Neural progenitor cell (in vitro differentiated cells): Measurements from ENCODE around the gene WDR48. TPM values are rescaled to one million over a fixed set of nuclear protein-coding genes. Genes with fewer than 3 reads are reported as not detected.

Source experiments
- DNase-seq: peaks from one replicate; pipeline ENCODE4 v3.0.0-alpha.2; 2016; ENCODE audit warnings: low spot score
- H2AFZ ChIP-seq: fragments of 200-600 bp; sonication (generic); replicated peaks from 2 replicates; pipeline ENCODE4 v1.6.1; 2016; ENCODE audit warnings: antibody characterized with exemption
- H3F3A ChIP-seq: fragments of 200-600 bp; sonication (generic); 2 replicates; pipeline ENCODE4 v1.6.1; 2016; ENCODE audit warnings: antibody characterized with exemption, low read depth
- H3K27ac ChIP-seq: fragments of 200-600 bp; sonication (generic); 2 replicates; pipeline ENCODE4 v1.5.1; 2016; ENCODE audit warnings: mild to moderate bottlenecking
- H3K27me3 ChIP-seq: fragments of 200-600 bp; sonication (generic); 2 replicates; pipeline ENCODE4 v1.6.1; 2016; ENCODE audit warnings: mild to moderate bottlenecking, moderate library complexity
- H3K36me3 ChIP-seq: fragments of 200-600 bp; sonication (generic); 2 replicates; pipeline ENCODE4 v1.5.1; 2016
- H3K4me1 ChIP-seq: fragments of 200-600 bp; sonication (generic); 2 replicates; pipeline ENCODE4 v1.6.1; 2016; ENCODE audit warnings: mixed run types
- H3K4me2 ChIP-seq: fragments of 200-600 bp; sonication (generic); 2 replicates; pipeline ENCODE4 v1.6.1; 2016
- H3K4me3 ChIP-seq: fragments of 200-600 bp; sonication (generic); 2 replicates; pipeline ENCODE4 v1.5.1; 2016
- H3K79me2 ChIP-seq: fragments of 200-600 bp; sonication (generic); 2 replicates; pipeline ENCODE4 v1.6.1; 2016; ENCODE audit warnings: low read depth
- H3K9ac ChIP-seq: fragments of 200-600 bp; sonication (generic); 2 replicates; pipeline ENCODE4 v1.6.1; 2016
- H3K9me3 ChIP-seq: fragments of 200-600 bp; sonication (generic); 2 replicates; pipeline ENCODE4 v1.5.1; 2016; ENCODE audit warnings: low read depth
- H4K20me1 ChIP-seq: fragments of 200-600 bp; sonication (generic); 2 replicates; pipeline ENCODE4 v1.6.1; 2016; ENCODE audit warnings: low read depth
- H3K27ac Mint-ChIP-seq: 3 replicates; pipeline ENCODE4 v1.8.0; 2021; ENCODE audit warnings: mixed read lengths
- H3K27me3 Mint-ChIP-seq: 2 replicates; pipeline ENCODE4 v1.8.0; 2022; ENCODE audit warnings: low read depth, mild to moderate bottlenecking, inconsistent platforms, moderate library complexity, mixed read lengths; ENCODE audit not compliant: insufficient read depth
- H3K36me3 Mint-ChIP-seq: 3 replicates; pipeline ENCODE4 v1.8.0; 2021; ENCODE audit warnings: mixed read lengths
- H3K4me1 Mint-ChIP-seq: 3 replicates; pipeline ENCODE4 v1.8.0; 2021; ENCODE audit warnings: mixed read lengths
- H3K4me3 Mint-ChIP-seq: 3 replicates; pipeline ENCODE4 v1.8.0; 2021; ENCODE audit warnings: mild to moderate bottlenecking, moderate library complexity, mixed read lengths
- H3K9me3 Mint-ChIP-seq: 3 replicates; pipeline ENCODE4 v1.8.0; 2020; ENCODE audit warnings: mixed read lengths
- CTCF ChIP-seq: fragments of 200-600 bp; sonication (generic); IDR thresholded peaks from 2 replicates; pipeline ENCODE4 v1.5.1; 2017; ENCODE audit warnings: antibody characterized with exemption, mild to moderate bottlenecking
- EZH2 ChIP-seq: fragments of 200-600 bp; sonication (generic); IDR thresholded peaks from 2 replicates; pipeline ENCODE4 v1.6.1; 2017; ENCODE audit warnings: antibody characterized with exemption, mild to moderate bottlenecking, moderate library complexity
- EZH2phosphoT487 ChIP-seq: fragments of 200-600 bp; sonication (generic); IDR thresholded peaks from 2 replicates; pipeline ENCODE4 v1.6.1; 2017; ENCODE audit warnings: antibody characterized with exemption
- total RNA-seq: library from RNA; depleted of rRNA; stranded (reverse); fragments of >200 nt; gene quantifications from 2 replicates; pipeline ENCODE4 v1.2.3, GENCODE V29; 2015; ENCODE audit warnings: low replicate concordance

The WDR48 gene
- total RNA-seq, 1 donor from 2014 or later = 127 TPM

GRCh38 chr3:39068556-39068955, 16.7 kb downstream of the WDR48 start:
- Histone ChIP-seq H3K4me1 (no peaks in the 10 kb centered on the region), H3K9me3 (no peaks in the 10 kb centered on the region), H3K27me3 (no peaks in the 10 kb centered on the region), H3K4me2 (no peak overlapping the region), H2AFZ (no peak overlapping the region), H3K27ac (no peak overlapping the region), H4K20me1 (peaks cover 14% of the 10 kb centered on the region), H3K4me3 (no peak overlapping the region), H3K36me3 (peaks cover 15% of the 10 kb centered on the region), H3K9ac (no peak overlapping the region), H3K79me2 (peaks cover 24% of the 10 kb centered on the region), H3F3A (no peaks in the 10 kb centered on the region)
- H3K27me3 Mint-ChIP-seq = no peaks in the 10 kb centered on the region
- peaks cover 5% of the 10 kb centered on the region for H3K4me1 Mint-ChIP-seq
- H3K9me3 Mint-ChIP-seq = no peaks in the 10 kb centered on the region
- no peak for TF ChIP-seq EZH2
- no peak for TF ChIP-seq EZH2phosphoT487
- TF ChIP-seq CTCF = no peak
- H3K27ac Mint-ChIP-seq = no peak overlapping the region
- no peak for DNase-seq
- peaks cover 20% of the 10 kb centered on the region for H3K36me3 Mint-ChIP-seq
- no peak overlapping the region for H3K4me3 Mint-ChIP-seq

- Histone ChIP-seq H3F3A (no peaks in the 10 kb centered on the region), H4K20me1 (no peaks in the 10 kb centered on the region), H2AFZ (no peak overlapping the region), H3K27me3 (no peaks in the 10 kb centered on the region), H3K9me3 (no peaks in the 10 kb centered on the region), H3K4me3 (no peak overlapping the region), H3K4me1 (no peaks in the 10 kb centered on the region), H3K9ac (no peak overlapping the region), H3K79me2 (no peaks in the 10 kb centered on the region), H3K27ac (no peak overlapping the region), H3K36me3 (peaks cover 7% of the 10 kb centered on the region), H3K4me2 (no peak overlapping the region)
- no peak for DNase-seq
- Mint-ChIP-seq H3K9me3 (no peaks in the 10 kb centered on the region), H3K4me3 (no peak overlapping the region), H3K27me3 (no peaks in the 10 kb centered on the region), H3K4me1 (peaks cover 5% of the 10 kb centered on the region), H3K36me3 (peaks cover 26% of the 10 kb centered on the region), H3K27ac (no peak overlapping the region)
- TF ChIP-seq CTCF (no peak), EZH2 (no peak)
Observed at GRCh38 chr3:39075910-39076309, 24.1 kb downstream of the WDR48 start.

GRCh38 chr3:39079530-39079929, 27.7 kb downstream of the WDR48 start:
- no peaks in the 10 kb centered on the region for H3K4me1 Mint-ChIP-seq
- no peak for TF ChIP-seq CTCF
- no peak for TF ChIP-seq EZH2
- TF ChIP-seq EZH2phosphoT487 = no peak
- no peak overlapping the region for H3K4me2 ChIP-seq
- no peaks in the 10 kb centered on the region for H3K27me3 Mint-ChIP-seq
- H3K27me3 ChIP-seq = no peaks in the 10 kb centered on the region
- H3K9ac ChIP-seq = no peak overlapping the region
- H3K4me1 ChIP-seq = no peaks in the 10 kb centered on the region
- H3F3A ChIP-seq = no peaks in the 10 kb centered on the region
- H3K4me3 ChIP-seq = no peak overlapping the region
- no peaks in the 10 kb centered on the region for H3K9me3 Mint-ChIP-seq
- H3K79me2 ChIP-seq = no peaks in the 10 kb centered on the region
- H3K27ac Mint-ChIP-seq = no peak overlapping the region
- no peak overlapping the region for H3K4me3 Mint-ChIP-seq
- no peaks in the 10 kb centered on the region for H4K20me1 ChIP-seq
- no peak overlapping the region for H3K27ac ChIP-seq
- H3K36me3 ChIP-seq = peaks cover 4% of the 10 kb centered on the region
- H3K9me3 ChIP-seq = no peaks in the 10 kb centered on the region
- peaks cover 30% of the 10 kb centered on the region for H3K36me3 Mint-ChIP-seq
- H2AFZ ChIP-seq = no peak overlapping the region
- DNase-seq = no peak

- Mint-ChIP-seq H3K36me3 (peaks cover 29% of the 10 kb centered on the region), H3K9me3 (no peaks in the 10 kb centered on the region), H3K27ac (no peak overlapping the region), H3K27me3 (no peaks in the 10 kb centered on the region), H3K4me3 (no peak overlapping the region), H3K4me1 (no peaks in the 10 kb centered on the region)
- Histone ChIP-seq H3K9me3 (no peaks in the 10 kb centered on the region), H3K79me2 (no peaks in the 10 kb centered on the region), H3K4me1 (no peaks in the 10 kb centered on the region), H4K20me1 (no peaks in the 10 kb centered on the region), H3K4me2 (no peak overlapping the region), H3K27ac (no peak overlapping the region), H3K27me3 (no peaks in the 10 kb centered on the region), H3F3A (no peaks in the 10 kb centered on the region), H3K36me3 (peaks cover 4% of the 10 kb centered on the region), H3K4me3 (no peak overlapping the region), H2AFZ (no peak overlapping the region), H3K9ac (no peak overlapping the region)
- no peak for DNase-seq
- TF ChIP-seq EZH2 = no peak
- TF ChIP-seq EZH2phosphoT487 = no peak
- TF ChIP-seq CTCF = no peak
Observed at GRCh38 chr3:39080026-39080425, 28.2 kb downstream of the WDR48 start.
